HepG2 (cell line): ENCODE results near the gene OR8U1.

ENCODE experiments used
- CREB3 ChIP-seq: sonication (generic); formaldehyde crosslinking; IDR thresholded peaks from 2 replicates; pipeline ENCODE4 v1.5.0; 2020; ENCODE audit warnings: missing genetic modification reagents
- ETS1 ChIP-seq: sonication (generic); formaldehyde crosslinking; IDR thresholded peaks from 2 replicates; pipeline ENCODE4 v1.4.0; 2020; ENCODE audit warnings: missing genetic modification reagents
- RNF2 ChIP-seq: fragments of 450-650 bp; conservative IDR thresholded peaks from 2 replicates; pipeline ENCODE4 v1.6.1; 2016; ENCODE audit warnings: low read depth
- WIZ ChIP-seq: sonication (generic); formaldehyde crosslinking; IDR thresholded peaks from 2 replicates; pipeline ENCODE4 v1.5.1; 2020; ENCODE audit warnings: mild to moderate bottlenecking, missing genetic modification reagents
- ZBTB44 ChIP-seq: sonication (generic); formaldehyde crosslinking; IDR thresholded peaks from 2 replicates; pipeline ENCODE4 v1.4.0; 2020; ENCODE audit warnings: missing genetic modification reagents

- no peak for TF ChIP-seq CREB3
- no peak for TF ChIP-seq RNF2
- TF ChIP-seq ZBTB44 (CRISPR knock-in tag), result no peak
- TF ChIP-seq WIZ (CRISPR knock-in tag), result no peak
- no peak for TF ChIP-seq ETS1 (CRISPR knock-in tag)
These were observed 4.7 kb downstream of the OR8U1 start for GRCh38 chr11:56380120-56380519.
